DOHH2 (cell line): ENCODE data around the gene VTI1A.

Experiments used
- H3F3A ChIP-seq: fragments of 200-600 bp; sonication (generic), shearing (Covaris generic); 2 replicates; pipeline ENCODE4 v1.6.0; 2016; ENCODE audit warnings: antibody characterized with exemption, mild to moderate bottlenecking; ENCODE audit not compliant: control insufficient read depth, insufficient read depth
- H3K27ac ChIP-seq: fragments of 200-600 bp; sonication (generic); 2 replicates; pipeline ENCODE4 v1.5.1; 2014; ENCODE audit warnings: low read depth, mild to moderate bottlenecking, low read length, moderate library complexity
- H3K27me3 ChIP-seq: fragments of 200-600 bp; sonication (generic); 2 replicates; pipeline ENCODE4 v1.6.1; 2014; ENCODE audit warnings: mild to moderate bottlenecking, low read length, mixed read lengths; ENCODE audit not compliant: control insufficient read depth
- H3K36me3 ChIP-seq: fragments of 200-600 bp; sonication (generic); 2 replicates; pipeline ENCODE4 v1.6.1; 2014; ENCODE audit warnings: mild to moderate bottlenecking, low read length, moderate library complexity, mixed read lengths; ENCODE audit not compliant: control insufficient read depth
- H3K4me1 ChIP-seq: fragments of 200-600 bp; sonication (generic); 2 replicates; pipeline ENCODE4 v1.6.1; 2014; ENCODE audit warnings: mild to moderate bottlenecking, low read length, mixed read lengths; ENCODE audit not compliant: control insufficient read depth
- H3K4me2 ChIP-seq: fragments of 200-600 bp; sonication (generic); 2 replicates; pipeline ENCODE4 v1.6.0; 2014; ENCODE audit warnings: mild to moderate bottlenecking, low read length, moderate library complexity
- H3K4me3 ChIP-seq: fragments of 200-600 bp; sonication (generic); 2 replicates; pipeline ENCODE4 v1.5.1; 2014; ENCODE audit warnings: mild to moderate bottlenecking, low read length, mixed read lengths
- H3K79me2 ChIP-seq: fragments of 200-600 bp; sonication (generic); 2 replicates; pipeline ENCODE4 v1.6.1; 2014; ENCODE audit warnings: mild to moderate bottlenecking, low read length, mixed read lengths; ENCODE audit not compliant: control insufficient read depth
- H3K9me2 ChIP-seq: fragments of 200-600 bp; sonication (generic); replicated peaks from 2 replicates; pipeline ENCODE4 v1.6.1; 2014; ENCODE audit warnings: mild to moderate bottlenecking, low read length, mixed read lengths; ENCODE audit not compliant: control insufficient read depth
- H3K9me3 ChIP-seq: fragments of 200-600 bp; sonication (generic); 2 replicates; pipeline ENCODE4 v1.6.1; 2014; ENCODE audit warnings: antibody characterized with exemption, low read length, mixed read lengths; ENCODE audit not compliant: control insufficient read depth, insufficient read depth
- H4K20me1 ChIP-seq: fragments of 200-600 bp; sonication (generic); 2 replicates; pipeline ENCODE4 v1.6.0; 2014; ENCODE audit warnings: low read depth, mild to moderate bottlenecking, antibody characterized with exemption, low read length, moderate library complexity; ENCODE audit not compliant: control insufficient read depth, insufficient read depth
- CTCF ChIP-seq: fragments of 200-600 bp; sonication (generic); IDR thresholded peaks from one replicate; pipeline ENCODE4 v1.5.1; 2014; ENCODE audit warnings: antibody characterized with exemption, mild to moderate bottlenecking, low read depth, low read length; ENCODE audit not compliant: poor library complexity, severe bottlenecking
- EZH2phosphoT487 ChIP-seq: fragments of 200-600 bp; sonication (generic); IDR thresholded peaks from 2 replicates; pipeline ENCODE4 v1.6.1; 2017; ENCODE audit warnings: borderline replicate concordance, mild to moderate bottlenecking, antibody characterized with exemption, low read length, moderate library complexity, mixed read lengths

VTI1A gene

GRCh38 chr10:112775381-112775780 lies 328.4 kb downstream of the VTI1A start:
- Histone ChIP-seq H3K4me2 (no peak overlapping the region), H3K9me3 (no peaks in the 10 kb centered on the region), H3K9me2 (no peaks in the 10 kb centered on the region), H3K27ac (no peak overlapping the region), H3K4me3 (no peak overlapping the region), H3F3A (no peaks in the 10 kb centered on the region), H3K27me3 (no peaks in the 10 kb centered on the region), H3K4me1 (no peaks in the 10 kb centered on the region), H4K20me1 (no peaks in the 10 kb centered on the region), H3K36me3 (no peaks in the 10 kb centered on the region), H3K79me2 (no peaks in the 10 kb centered on the region)
- no peak for TF ChIP-seq CTCF

- Histone ChIP-seq H3K79me2 (no peaks in the 10 kb centered on the region), H3F3A (no peaks in the 10 kb centered on the region), H3K4me2 (no peak overlapping the region)
Observed at GRCh38 chr10:112775892-112776674, 329.1 kb downstream of the VTI1A start.

GRCh38 chr10:112778579-112778978 lies 331.6 kb downstream of the VTI1A start:
- Histone ChIP-seq H3K36me3 (no peaks in the 10 kb centered on the region), H3K27ac (no peak overlapping the region), H3K9me2 (no peaks in the 10 kb centered on the region), H3F3A (no peaks in the 10 kb centered on the region), H3K4me1 (no peaks in the 10 kb centered on the region), H3K27me3 (no peaks in the 10 kb centered on the region), H3K79me2 (no peaks in the 10 kb centered on the region), H3K9me3 (no peaks in the 10 kb centered on the region), H3K4me3 (no peak overlapping the region), H4K20me1 (no peaks in the 10 kb centered on the region), H3K4me2 (no peak overlapping the region)
- TF ChIP-seq CTCF (no peak), EZH2phosphoT487 (no peak)

More at GRCh38 chr10:112775892-112776674, 329.1 kb downstream of the VTI1A start:
- H3K4me3 ChIP-seq, result no peak overlapping the region
- H3K4me1 ChIP-seq, result no peaks in the 10 kb centered on the region
- no peaks in the 10 kb centered on the region for H3K9me3 ChIP-seq
- no peaks in the 10 kb centered on the region for H3K9me2 ChIP-seq
- no peaks in the 10 kb centered on the region for H4K20me1 ChIP-seq
- no peaks in the 10 kb centered on the region for H3K27me3 ChIP-seq
- H3K36me3 ChIP-seq, result no peaks in the 10 kb centered on the region
- TF ChIP-seq CTCF, result no peak
- no peak for TF ChIP-seq EZH2phosphoT487
- no peak overlapping the region for H3K27ac ChIP-seq
